Breast epithelium (tissue), 3 donors: ENCODE measurements around the gene ZNF423.

Source experiments
- CTCF ChIP-seq, 3 donors: fragments of 450-650 bp; IDR thresholded peaks; one replicate each; pipeline ENCODE4 v1.5.1; 2016 to 2017; ENCODE audit warnings: antibody characterized with exemption in 3 of 3, mild to moderate bottlenecking in 3 of 3, moderate library complexity in 3 of 3
- POLR2A ChIP-seq: fragments of 450-650 bp; IDR thresholded peaks from one replicate; pipeline ENCODE4 v1.6.1; 2016; ENCODE audit warnings: antibody characterized with exemption, mild to moderate bottlenecking, moderate library complexity

- TF ChIP-seq CTCF (IDR thresholded peaks at IDR 0.05) (no peak), POLR2A (no peak)
Observed at GRCh38 chr16:49539758-49540157, 316.2 kb downstream of the ZNF423 start.
